Upper lobe of left lung (tissue), 6 donors: ENCODE measurements around the gene GMDS. TPM values are rescaled to one million over a fixed set of nuclear protein-coding genes. Genes with fewer than 3 reads are reported as not detected.

ENCODE experiments used
- ATAC-seq, 2 donors: fragments of 200-7000 bp; cut with Tn5 transposase; one replicate each; pipeline ENCODE4 v1.9.1; 2022; ENCODE audit warnings: mild to moderate bottlenecking in 2 of 2, moderate library complexity in 2 of 2; ENCODE audit not compliant: low FRiP score in 2 of 2
- DNase-seq, 2 donors: peaks; one replicate each; pipeline ENCODE4 v3.0.0-alpha.2; 2019 to 2020
- H3K27ac ChIP-seq, 4 donors: fragments of 200-600 bp; sonication (generic); one replicate each; pipeline ENCODE4 v1.5.1; 2016 to 2019
- H3K27me3 ChIP-seq, 4 donors: fragments of 200-600 bp; sonication (generic); one replicate each; pipeline ENCODE4 v1.5.1; 2017 to 2019
- H3K36me3 ChIP-seq, 4 donors: fragments of 200-600 bp; sonication (generic); one replicate each; pipeline ENCODE4 v1.5.1; 2016 to 2019
- H3K4me1 ChIP-seq, 4 donors: fragments of 200-600 bp; sonication (generic); one replicate each; pipeline ENCODE4 v1.5.1; 2018 to 2019
- H3K4me3 ChIP-seq, 4 donors: fragments of 200-600 bp; sonication (generic); one replicate each; pipeline ENCODE4 v1.5.1; 2017 to 2019; ENCODE audit warnings: mild to moderate bottlenecking in 2 of 4, moderate library complexity in 1 of 4
- H3K9me3 ChIP-seq, 4 donors: fragments of 200-600 bp; sonication (generic); one replicate each; pipeline ENCODE4 v1.5.1; 2018 to 2019
- EP300 ChIP-seq, 4 donors: sonication (generic); formaldehyde crosslinking; IDR thresholded peaks; one replicate each; pipeline ENCODE4 v1.5.1; 2017; ENCODE audit warnings: antibody characterized with exemption in 4 of 4, control low read depth in 2 of 4
- POLR2A ChIP-seq, 4 donors: fragments of 450-650 bp; IDR thresholded peaks; one replicate each; pipeline ENCODE4 v1.5.1; 2016 to 2017; ENCODE audit warnings: antibody characterized with exemption in 4 of 4, mild to moderate bottlenecking in 2 of 4
- POLR2AphosphoS5 ChIP-seq, 2 donors: sonication (generic); formaldehyde crosslinking; IDR thresholded peaks; one replicate each; pipeline ENCODE4 v1.5.1; 2017; ENCODE audit warnings: antibody characterized with exemption in 2 of 2
- WGBS, 2 donors: methylation state at CpG; one replicate each; pipeline ENCODE4 v1.1.5; 2017 to 2018; 5-methylcytosine and 5-hydroxymethylcytosine counted together
- total RNA-seq, 6 donors: library from RNA; depleted of rRNA in 4 of 6; stranded (reverse); fragments of >200 nt in 4 of 6; gene quantifications; one replicate each; pipeline versions ENCODE4 v1.1.0 to v1.2.1, GENCODE V29; 2016 to 2021
- TF ChIP-seq, protein P1 (sequence below), 6 experiments: fragments of 450-650 bp in 4 of 6; fragments of 200-600 bp in 2 of 6; sonication (generic) in 2 of 6; IDR thresholded peaks; one replicate each; pipeline ENCODE4 v1.5.1; 2016 to 2019; ENCODE audit warnings: antibody characterized with exemption in 6 of 6
- donor health status: DM: no; HTN: no; CAD: no; lungs with moderate emphysema.
- donor health status: DM: no; HTN: yes; CAD: no; lungs with severe emphysema.

The GMDS gene
- total RNA-seq, 6 donors from 2014 or later: 7.6 to 17.8 (median 14.1) TPM

DNA sequence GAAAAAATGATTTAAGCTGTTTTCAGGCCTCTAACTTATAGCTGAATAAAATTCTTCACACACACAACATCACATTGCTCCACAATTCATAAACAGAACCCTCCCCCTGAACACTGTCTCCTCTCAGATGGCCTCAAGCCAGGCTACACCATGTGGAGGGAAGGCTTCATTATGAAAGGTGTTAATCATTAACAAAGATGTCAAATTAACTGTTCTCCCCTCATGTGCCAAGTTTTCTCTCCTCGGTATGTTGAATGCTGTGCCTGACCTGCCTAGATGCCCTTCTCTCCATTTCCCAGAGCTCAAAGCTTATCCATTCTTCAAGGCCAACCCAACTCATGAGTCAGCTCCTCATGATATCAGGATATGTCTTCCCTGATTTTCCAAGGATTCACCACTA is 210.4 kb downstream of the GMDS start:
- ATAC-seq (no peak), DNase-seq (no peak)
- no peaks in the 10 kb centered on the region for H3K27me3 ChIP-seq
- no peak overlapping the region for H3K27ac ChIP-seq
- no peak overlapping the region for H3K4me3 ChIP-seq
- TF ChIP-seq EP300 (IDR thresholded peaks at IDR 0.05) (no peak), POLR2A (IDR thresholded peaks at IDR 0.05) (no peak), POLR2AphosphoS5 (IDR thresholded peaks at IDR 0.05) (no peak)
- TF ChIP-seq, protein P1, sequence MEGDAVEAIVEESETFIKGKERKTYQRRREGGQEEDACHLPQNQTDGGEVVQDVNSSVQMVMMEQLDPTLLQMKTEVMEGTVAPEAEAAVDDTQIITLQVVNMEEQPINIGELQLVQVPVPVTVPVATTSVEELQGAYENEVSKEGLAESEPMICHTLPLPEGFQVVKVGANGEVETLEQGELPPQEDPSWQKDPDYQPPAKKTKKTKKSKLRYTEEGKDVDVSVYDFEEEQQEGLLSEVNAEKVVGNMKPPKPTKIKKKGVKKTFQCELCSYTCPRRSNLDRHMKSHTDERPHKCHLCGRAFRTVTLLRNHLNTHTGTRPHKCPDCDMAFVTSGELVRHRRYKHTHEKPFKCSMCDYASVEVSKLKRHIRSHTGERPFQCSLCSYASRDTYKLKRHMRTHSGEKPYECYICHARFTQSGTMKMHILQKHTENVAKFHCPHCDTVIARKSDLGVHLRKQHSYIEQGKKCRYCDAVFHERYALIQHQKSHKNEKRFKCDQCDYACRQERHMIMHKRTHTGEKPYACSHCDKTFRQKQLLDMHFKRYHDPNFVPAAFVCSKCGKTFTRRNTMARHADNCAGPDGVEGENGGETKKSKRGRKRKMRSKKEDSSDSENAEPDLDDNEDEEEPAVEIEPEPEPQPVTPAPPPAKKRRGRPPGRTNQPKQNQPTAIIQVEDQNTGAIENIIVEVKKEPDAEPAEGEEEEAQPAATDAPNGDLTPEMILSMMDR (IDR thresholded peaks at IDR 0.05): no peak
- no peaks in the 10 kb centered on the region for H3K36me3 ChIP-seq
- H3K9me3 ChIP-seq: no peaks in the 10 kb centered on the region
- WGBS, 2 donors: 78 to 79% methylated on average over 1 of the region's 1 CpG
- H3K4me1 ChIP-seq: peaks cover 0 to 4% (median 0%) of the 10 kb centered on the region in 4 donors

GRCh38 chr6:2034256-2034655 is 211.1 kb downstream of the GMDS start:
- H3K4me3 ChIP-seq: no peak overlapping the region
- DNase-seq (no peak), ATAC-seq (no peak)
- WGBS, 2 donors: 84 to 86% methylated on average over 6 of the region's 6 CpGs
- no peaks in the 10 kb centered on the region for H3K27me3 ChIP-seq
- H3K9me3 ChIP-seq: no peaks in the 10 kb centered on the region
- TF ChIP-seq EP300 (IDR thresholded peaks at IDR 0.05) (no peak), POLR2A (IDR thresholded peaks at IDR 0.05) (no peak), POLR2AphosphoS5 (IDR thresholded peaks at IDR 0.05) (no peak)
- TF ChIP-seq, protein P1 (IDR thresholded peaks at IDR 0.05): no peak
- H3K4me1 ChIP-seq: peaks cover 0 to 4% (median 1%) of the 10 kb centered on the region in 4 donors
- no peaks in the 10 kb centered on the region for H3K36me3 ChIP-seq
- H3K27ac ChIP-seq: no peak overlapping the region

GRCh38 chr6:2033544-2033943 is 211.9 kb downstream of the GMDS start:
- WGBS, 2 donors: 96 to 98% methylated on average over 4 of the region's 4 CpGs
- DNase-seq (no peak), ATAC-seq (no peak)
- no peak overlapping the region for H3K4me3 ChIP-seq
- no peaks in the 10 kb centered on the region for H3K36me3 ChIP-seq
- no peak overlapping the region for H3K27ac ChIP-seq
- H3K4me1 ChIP-seq: peaks cover 0 to 9% (median 2%) of the 10 kb centered on the region in 4 donors
- no peak for TF ChIP-seq POLR2AphosphoS5 (IDR thresholded peaks at IDR 0.05)
- no peak for TF ChIP-seq POLR2A (IDR thresholded peaks at IDR 0.05)
- TF ChIP-seq EP300 (IDR thresholded peaks at IDR 0.05): no peak
- TF ChIP-seq, protein P1 (IDR thresholded peaks at IDR 0.05): no peak
- no peaks in the 10 kb centered on the region for H3K9me3 ChIP-seq
- no peaks in the 10 kb centered on the region for H3K27me3 ChIP-seq

- no peak for ATAC-seq
- no peak for TF ChIP-seq EP300 (IDR thresholded peaks at IDR 0.05)
- TF ChIP-seq POLR2A (IDR thresholded peaks at IDR 0.05): no peak
- TF ChIP-seq POLR2AphosphoS5 (IDR thresholded peaks at IDR 0.05): no peak
- TF ChIP-seq, protein P1 (IDR thresholded peaks at IDR 0.05): no peak
- H3K9me3 ChIP-seq: no peaks in the 10 kb centered on the region
- H3K4me3 ChIP-seq: no peak overlapping the region
- WGBS, 2 donors: 95 to 98% methylated on average over 7 of the region's 7 CpGs
- peaks cover 0 to 10% (median 0%) of the 10 kb centered on the region in 4 donors for H3K4me1 ChIP-seq
- no peak for DNase-seq
- no peak overlapping the region for H3K27ac ChIP-seq
- H3K27me3 ChIP-seq: no peaks in the 10 kb centered on the region
- H3K36me3 ChIP-seq: no peaks in the 10 kb centered on the region
These were observed 214.6 kb downstream of the GMDS start for GRCh38 chr6:2030682-2031244.

DNA sequence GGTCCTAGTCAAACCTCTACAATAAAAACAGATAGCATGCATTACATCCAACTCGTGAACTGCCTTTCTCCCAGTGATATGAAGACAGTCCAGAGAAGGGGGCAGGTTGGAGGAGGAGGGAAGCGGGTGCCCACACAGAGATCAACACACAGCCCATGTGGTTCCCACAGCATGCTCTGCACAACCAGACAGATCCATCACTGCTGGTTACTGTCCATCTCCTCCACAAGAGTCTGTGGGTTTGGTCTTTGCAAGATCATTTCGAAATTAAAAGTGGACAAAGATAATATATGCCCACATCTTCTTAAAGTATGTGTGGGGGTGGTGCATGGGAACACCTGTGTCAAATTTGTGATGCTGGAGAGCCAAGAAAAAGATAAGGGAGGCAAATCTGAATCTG is 215.5 kb downstream of the GMDS start:
- no peak overlapping the region for H3K4me3 ChIP-seq
- no peak for ATAC-seq
- no peaks in the 10 kb centered on the region for H3K9me3 ChIP-seq
- DNase-seq: no peak
- H3K36me3 ChIP-seq: no peaks in the 10 kb centered on the region
- WGBS, 2 donors: 88 to 89% methylated on average over 3 of the region's 3 CpGs
- H3K27ac ChIP-seq: no peak overlapping the region
- peaks cover 0 to 10% (median 0%) of the 10 kb centered on the region in 4 donors for H3K4me1 ChIP-seq
- TF ChIP-seq POLR2A (IDR thresholded peaks at IDR 0.05) (no peak), POLR2AphosphoS5 (IDR thresholded peaks at IDR 0.05) (no peak), EP300 (IDR thresholded peaks at IDR 0.05) (no peak)
- TF ChIP-seq, protein P1 (IDR thresholded peaks at IDR 0.05): no peak
- no peaks in the 10 kb centered on the region for H3K27me3 ChIP-seq
